ENCODE results near the gene DLX2.

DNA sequence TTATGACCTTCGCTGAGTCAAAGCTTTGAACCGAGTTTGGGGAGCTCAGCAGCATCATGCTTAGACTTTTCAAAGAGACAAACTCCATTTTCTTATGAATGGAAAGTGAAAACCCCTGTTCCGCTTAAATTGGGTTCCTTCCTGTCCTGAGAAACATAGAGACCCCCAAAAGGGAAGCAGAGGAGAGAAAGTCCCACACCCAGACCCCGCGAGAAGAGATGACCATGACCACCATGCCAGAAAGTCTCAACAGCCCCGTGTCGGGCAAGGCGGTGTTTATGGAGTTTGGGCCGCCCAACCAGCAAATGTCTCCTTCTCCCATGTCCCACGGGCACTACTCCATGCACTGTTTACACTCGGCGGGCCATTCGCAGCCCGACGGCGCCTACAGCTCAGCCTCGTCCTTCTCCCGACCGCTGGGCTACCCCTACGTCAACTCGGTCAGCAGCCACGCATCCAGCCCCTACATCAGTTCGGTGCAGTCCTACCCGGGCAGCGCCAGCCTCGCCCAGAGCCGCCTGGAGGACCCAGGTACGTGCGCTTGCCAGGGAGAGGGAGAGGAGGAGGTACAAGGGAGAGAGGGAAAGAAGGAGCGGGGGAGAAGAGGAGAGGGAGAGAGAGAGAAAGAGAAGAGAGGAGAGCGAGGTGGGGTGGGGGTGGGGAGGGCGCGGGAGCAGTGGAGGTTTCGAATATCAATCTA is 17.1 kb downstream of the DLX2 start, which contains the start of gene DLX1:
- TF ChIP-seq CTCF (IDR thresholded peaks at IDR 0.05) (no peak), ZFX (IDR thresholded peaks at IDR 0.05; ENCODE audit: borderline replicate concordance) (no peak)
